GM18505 (cell line): Measurements from ENCODE around the gene DISC1.
A peak's percentile ranks its signal among the peaks of the same experiment; 100 is the strongest.
"Not testable (repeated sequence)": the region's sequence is repeated elsewhere in the genome, so short reads cannot be mapped to it uniquely, and the experiment has no call there.

Experiments
- ATAC-seq: cut with Tn5 transposase; IDR thresholded peaks from one replicate; pipeline ENCODE4 v1.9.1; 2021; ENCODE audit not compliant: unreplicated experiment
- POLR2A ChIP-seq: IDR thresholded peaks from 4 replicates; pipeline ENCODE4 v1.6.1; 2011; ENCODE audit warnings: borderline replicate concordance; ENCODE audit not compliant: insufficient read depth, insufficient read length; ENCODE audit errors: extremely low read depth

Gene DISC1

DNA sequence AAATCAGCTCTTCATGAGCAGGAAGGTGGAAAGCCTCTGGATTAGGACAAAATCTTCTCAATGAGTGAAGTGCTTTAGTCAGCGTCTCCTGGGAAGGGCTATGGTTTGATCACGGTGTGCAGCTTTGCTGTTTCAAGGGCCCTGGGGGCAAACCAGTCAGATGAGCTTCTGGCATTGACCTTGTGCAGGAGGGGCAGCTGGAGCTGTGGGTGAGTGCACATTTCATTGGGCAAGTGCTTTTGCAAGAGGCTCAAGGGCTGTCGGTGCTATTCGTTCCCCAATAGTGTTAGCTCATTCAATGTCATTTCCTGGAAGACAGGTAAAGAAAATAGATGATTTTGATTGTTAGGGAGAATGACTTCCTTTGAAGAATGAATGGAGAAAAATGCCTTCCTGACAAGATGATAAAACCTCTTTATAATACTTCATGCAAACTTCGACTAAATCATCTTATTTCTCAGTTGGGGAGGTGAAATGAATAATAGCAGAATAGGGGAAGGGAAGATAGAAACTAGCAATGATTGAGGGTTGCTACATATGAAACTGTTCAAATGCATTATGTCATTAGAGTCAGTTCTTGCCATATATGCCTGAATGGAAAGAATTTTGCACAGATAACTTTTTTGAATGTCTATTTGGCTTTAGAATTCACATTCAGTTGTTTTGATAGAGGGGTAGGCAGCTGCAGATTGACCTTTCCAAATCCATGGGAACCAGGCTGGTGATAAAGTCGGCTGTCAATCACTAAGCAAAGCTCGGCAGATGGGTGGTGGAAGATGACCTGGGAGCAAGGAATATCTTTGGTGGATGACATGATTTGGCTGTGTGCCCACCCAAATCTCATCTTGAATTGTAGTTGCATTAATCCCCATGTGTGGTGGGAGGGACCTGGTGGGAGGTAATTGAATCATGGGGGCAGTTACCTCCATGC is 12.9 kb upstream of the DISC1 start:
- no peak for TF ChIP-seq POLR2A
- no peak for ATAC-seq

DNA sequence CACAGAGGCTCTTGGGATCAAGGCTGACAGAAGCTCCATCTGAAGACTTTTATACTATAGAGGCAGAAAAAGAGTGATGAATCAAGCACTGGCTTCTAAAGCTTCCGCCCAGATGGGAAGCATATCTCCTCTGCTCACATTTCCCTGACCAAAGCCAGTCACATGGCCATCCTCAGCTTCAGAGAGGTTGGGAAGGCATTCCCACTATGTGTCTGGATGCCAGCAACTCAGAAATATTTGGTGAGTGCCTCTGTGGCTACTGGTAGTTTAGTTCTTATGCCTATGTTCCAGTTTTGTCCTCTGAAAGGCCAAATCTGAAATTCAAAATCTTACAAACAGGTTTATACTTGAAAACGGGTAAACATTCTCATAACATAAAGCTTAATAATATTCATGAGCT is 9.9 kb upstream of the DISC1 start:
- no peak for ATAC-seq

DNA sequence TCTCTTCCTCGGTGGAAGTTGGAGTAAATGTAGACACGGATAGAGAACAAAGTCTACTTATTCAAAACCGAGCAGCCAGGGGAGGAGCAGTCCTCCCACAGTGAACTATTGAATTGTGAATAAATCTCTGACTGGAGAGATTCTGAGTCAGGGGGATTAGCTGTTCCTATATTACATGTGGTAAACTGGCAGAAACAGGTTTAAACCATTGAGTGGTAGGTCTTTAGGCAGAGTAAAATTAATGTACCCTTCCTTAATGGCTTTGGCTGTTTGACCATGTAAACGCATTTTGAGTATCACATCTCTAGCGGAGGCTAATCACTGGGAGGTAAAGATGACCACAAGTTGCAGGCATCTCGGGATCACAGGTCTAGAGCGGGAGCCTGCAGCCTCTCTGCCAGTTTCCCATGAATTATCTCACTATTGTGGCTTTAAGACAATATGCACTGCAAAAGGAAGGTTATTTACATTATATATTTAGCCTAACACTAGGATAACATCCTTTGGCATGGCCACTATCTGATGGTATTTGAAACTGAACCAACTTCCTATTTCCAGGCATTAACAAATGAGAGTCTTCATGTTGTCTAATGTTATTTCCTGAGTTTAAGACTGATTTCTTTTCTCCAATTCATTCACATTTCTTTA is 7.9 kb upstream of the DISC1 start:
- TF ChIP-seq POLR2A, result no peak
- no peak for ATAC-seq

More for the DNA sequence above, 9.9 kb upstream of the DISC1 start:
- TF ChIP-seq POLR2A, result no peak

DNA sequence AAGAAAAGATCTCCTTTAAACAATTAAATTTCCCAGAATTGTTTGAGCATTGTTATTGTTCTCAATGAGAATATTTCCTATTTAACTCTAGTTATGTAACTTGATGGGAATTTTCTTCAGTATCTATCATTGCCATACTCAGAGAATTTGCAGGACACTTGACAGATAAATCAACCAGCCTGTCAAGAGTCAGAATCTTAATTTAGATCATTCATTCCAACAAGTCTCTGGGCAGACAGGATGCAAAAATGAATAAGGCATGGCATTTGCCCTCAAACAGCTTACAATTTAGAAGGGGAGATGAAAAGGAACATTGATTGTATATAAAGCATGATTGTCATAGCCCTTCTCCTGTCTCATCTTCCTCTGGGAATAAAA is 7.3 kb upstream of the DISC1 start:
- ATAC-seq, result no peak
- no peak for TF ChIP-seq POLR2A

DNA sequence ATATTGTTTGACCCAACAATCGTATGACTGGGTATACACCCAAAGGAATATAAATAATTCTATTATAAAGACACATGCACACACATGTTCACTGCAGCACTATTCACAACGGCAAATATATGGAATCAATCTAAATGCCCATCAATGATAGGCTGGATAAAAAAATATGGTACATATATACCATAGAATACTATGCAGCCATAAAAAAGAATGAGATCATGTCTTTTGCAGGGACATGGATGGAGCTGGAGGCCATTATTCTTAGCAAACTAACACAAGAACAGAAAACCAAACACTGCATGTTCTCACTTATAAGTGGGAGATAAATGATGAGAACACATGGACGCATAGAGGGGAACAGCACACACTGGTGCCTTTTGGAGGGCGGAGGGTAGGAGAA is 1.5 kb upstream of the DISC1 start:
- not testable (repeated sequence) for ATAC-seq

DNA sequence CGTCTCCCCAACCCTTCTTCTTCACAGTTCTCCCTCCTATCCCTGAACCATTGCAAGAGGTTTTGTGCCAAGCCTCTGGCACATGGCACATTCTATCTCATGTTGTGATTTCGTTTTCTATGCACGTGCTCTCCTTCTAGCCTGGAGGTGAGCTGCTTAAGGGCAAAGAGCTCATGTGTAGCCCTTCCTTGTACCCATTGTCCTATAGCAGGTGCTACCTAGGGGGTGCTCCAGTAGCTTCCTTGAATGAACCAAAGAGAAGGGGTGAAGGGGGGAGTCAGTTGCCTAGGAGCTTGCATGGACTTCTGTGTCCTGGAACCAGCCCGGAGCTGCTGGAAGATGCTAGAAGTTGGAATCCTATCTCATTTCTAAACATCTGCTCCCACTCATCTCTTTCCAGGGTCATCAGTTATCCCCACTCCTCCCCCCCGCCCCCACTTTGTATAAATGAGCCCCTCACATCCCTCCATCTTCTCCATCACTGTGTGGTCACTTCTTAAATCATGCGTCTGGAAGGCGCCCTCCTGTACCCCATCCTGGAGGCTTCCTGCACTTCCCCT is 535 bp upstream of the DISC1 start:
- no peak for TF ChIP-seq POLR2A
- no peak for ATAC-seq

DNA sequence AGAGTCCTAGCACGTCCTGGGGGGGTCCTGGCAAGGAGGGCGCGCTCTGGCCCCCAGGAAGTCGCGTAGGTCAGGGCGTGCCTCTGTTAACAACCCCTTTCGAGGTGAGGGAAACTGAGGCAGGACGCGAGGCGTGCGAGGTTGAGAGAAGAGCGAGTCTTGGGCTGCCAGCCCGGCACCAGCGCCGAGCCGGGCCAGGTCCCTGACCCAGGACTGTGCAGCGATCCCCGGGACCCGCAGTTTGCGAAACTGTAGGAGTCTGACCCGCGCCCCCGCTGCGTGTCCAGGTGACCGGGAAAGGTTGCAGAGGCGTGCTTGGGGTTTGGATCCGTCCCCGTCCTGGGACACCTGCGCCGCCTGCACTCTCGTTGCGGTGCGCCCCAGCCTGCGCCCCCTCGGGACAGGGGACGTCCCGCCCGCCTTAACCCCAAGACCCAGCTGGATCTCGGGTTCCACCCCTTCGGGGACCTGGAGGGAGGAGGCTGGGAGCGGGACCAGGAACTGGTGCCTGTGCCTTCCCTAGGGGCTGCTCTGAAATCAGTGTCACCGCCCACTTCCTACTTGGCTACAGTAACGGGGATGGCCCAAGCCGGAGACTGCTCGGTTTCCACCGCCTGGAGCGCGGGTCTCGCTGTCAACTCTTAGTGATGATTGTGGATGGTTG is 493 bp downstream of the DISC1 start:
- TF ChIP-seq POLR2A, result no peak
- ATAC-seq, result peak; percentile 30

DNA sequence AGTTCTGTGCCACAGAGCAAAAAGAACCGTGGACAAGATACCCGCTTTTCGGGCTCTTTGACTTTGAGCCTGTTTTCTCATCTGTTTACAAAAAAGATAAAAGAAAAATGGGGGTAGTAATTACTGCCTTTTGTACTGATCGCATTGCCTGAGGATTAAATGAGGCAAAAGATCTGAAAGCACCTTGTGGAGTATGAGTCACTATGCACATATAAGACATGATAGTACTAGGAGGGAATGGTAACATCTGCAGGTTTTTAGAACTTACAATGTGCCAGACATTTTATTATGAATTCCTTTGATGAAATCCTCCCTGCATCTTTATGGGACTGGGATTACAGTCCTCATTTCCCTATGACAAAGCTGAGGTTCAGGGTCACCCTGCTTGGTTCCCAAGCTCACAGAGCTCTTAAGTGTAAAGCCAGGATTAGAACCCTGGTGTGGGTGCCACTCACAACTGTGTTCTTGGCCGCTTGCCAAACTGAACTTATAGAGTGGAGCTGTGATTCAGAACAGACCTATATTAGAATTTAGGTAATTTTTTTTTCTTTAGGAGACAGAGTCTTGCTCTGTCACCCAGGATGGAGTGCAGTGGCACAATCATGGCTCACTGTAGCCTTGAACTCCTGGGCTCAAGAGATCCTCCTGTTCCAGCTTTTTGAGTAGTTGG is 1.8 kb downstream of the DISC1 start:
- ATAC-seq, result no peak
- TF ChIP-seq POLR2A, result no peak

DNA sequence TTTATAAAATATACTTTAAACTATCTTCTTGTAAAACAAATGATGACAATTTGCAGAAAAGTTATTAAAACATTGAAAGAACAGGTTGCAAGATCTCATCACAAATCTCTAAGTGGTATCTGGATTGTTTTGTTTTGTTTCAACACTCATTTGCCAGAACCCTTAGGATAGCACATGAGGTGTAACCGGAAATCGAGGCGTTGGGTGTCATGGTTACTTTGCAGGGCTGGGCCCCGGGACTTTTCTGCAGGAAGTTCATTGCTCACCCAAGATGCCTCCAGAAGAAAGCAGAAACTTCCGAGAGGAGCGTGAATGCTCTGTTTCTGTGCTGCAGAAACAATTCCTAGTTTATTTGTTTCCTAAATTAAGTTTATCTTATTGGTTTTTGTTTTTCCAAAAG is 2.5 kb downstream of the DISC1 start:
- ATAC-seq, result no peak
- no peak for TF ChIP-seq POLR2A

DNA sequence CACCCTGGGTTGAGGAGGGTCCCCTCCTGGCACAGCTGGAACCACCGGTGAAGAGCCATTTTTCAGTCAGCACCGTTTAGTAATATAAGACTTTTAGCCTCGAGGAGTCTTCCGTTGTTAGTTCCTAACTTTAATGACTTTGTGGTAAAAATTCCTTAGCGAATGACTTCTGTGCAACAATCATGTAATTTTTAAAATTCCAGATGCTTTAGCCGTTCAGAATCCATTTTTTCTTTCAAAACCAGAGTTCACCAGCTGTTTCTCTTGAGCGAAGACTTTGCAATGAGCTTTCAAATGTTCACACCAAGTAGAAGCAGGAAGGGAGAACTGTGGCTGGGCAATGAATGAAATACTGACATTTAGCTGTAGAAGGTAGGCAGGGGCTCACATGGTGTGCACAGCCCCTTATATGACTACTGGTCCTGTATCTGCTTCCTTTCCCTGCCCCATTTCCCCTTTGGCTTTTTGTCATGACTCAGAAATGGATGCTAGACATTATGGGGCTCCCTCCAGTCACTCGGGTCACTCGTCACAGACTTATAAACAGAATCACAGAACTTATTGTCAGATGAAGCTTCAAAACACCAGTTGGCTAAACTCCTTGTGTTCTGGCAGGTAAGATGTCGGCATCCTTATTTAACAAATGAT is 4.1 kb downstream of the DISC1 start:
- no peak for ATAC-seq
- TF ChIP-seq POLR2A, result no peak

DNA sequence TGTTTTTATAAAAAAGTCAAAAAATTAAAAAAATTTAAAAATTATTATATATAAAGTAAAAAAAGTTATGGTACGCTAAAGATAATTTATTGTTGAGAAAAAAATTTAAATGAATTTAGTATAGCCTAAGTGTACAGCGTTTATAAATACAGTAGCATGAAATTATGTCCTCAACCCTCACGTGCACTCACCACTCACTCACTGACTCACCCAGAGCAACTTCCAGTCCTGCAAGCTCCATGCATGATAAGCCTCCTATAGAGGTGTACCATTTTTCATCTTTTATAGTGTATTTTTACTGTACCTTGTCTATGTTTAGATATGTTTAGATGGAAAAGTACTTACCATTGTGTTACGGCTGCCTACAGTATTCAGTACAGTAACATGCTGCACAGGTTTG is 5.1 kb downstream of the DISC1 start:
- no peak for TF ChIP-seq POLR2A
- ATAC-seq, result no peak

DNA sequence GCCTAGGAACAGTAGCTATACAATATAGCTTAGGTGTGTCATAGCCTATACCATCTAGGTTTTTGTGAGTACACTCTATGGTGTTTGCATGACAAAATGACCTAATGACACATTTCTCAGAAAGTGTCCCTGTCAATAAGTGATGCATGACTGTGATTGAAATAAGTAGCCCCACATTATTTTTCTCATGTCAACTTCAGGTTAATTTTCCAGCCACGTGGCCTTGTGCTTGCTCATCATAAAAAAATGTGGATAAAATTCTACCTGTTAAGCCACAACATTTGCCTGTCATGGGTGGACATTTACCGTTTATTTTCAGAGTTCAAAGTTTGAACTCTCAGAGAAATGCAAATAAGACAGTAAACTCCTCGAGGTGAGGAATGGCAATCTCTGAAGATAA is 5.5 kb downstream of the DISC1 start:
- TF ChIP-seq POLR2A, result no peak
- no peak for ATAC-seq

DNA sequence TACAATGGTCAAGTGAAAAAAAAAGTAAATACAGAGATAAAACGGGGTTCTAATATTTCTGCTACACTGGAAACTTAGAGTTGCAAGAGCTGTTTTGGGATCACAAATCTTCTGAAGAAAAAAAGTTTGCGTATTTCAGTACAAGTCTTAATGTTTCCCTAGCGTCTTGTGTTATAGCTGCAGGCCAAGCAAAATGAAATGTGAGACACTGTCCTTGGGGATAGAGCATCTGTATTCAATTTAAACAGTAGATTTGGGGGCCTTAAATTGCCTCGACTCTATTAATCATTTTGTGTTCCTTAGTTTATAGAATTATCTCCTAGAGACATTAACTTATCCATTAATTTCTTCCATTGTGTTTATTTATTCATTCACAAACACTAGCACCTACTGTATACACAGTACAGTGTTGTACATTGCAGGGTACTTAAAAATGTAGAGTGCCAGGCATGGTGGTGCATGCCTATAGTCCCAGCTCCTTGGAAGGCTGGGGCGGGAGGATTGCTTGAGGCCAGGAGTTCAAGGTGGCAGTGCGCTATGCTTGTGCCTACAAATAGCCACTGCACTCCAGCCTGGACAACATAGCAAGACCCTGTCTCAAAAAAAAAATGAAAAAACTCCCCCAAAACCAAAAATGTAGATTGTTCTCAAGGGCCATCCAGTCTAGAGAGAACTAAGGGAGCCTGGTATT is 7.9 kb downstream of the DISC1 start:
- no peak for ATAC-seq
- TF ChIP-seq POLR2A, result no peak

DNA sequence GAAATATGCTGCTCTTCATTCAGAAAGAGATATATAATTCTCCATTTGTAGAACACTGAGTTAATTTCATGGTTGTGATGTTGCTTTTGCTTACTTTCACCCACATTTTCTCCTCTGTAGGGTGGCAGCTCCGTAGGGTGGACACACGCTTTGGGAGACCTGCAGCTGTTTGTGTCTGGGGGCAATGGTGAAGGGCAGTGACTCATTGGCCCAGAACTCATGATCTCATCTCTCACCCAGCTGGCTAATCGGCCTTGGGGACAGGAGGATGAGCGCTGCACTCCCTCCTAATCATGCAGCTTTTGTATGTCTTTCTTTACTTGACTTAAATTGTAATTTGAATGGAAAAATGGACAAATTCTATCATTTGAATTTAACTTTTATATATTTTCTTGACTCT is 9.6 kb downstream of the DISC1 start:
- no peak for TF ChIP-seq POLR2A
- ATAC-seq, result no peak

DNA sequence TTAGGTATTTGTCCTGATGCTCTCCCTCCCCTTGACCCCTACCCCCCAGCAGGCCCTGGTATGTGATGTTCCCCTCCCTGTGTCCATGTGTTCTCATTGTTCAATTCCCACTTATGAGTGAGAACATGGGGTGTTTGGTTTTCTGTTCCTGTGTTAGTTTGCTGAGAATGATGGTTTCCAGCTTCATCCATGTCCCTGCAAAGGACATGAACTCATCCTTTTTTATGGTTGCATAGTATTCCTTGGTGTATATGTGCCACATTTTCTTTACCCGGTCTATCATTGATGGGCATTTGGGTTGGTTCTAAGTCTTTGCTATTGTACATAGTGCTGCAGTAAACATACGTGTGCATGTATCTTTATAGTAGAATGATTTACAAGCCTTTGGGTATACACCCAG is 10.3 kb downstream of the DISC1 start:
- ATAC-seq, result not testable (repeated sequence)
